Right atrium auricular region (tissue), 2 donors: ENCODE data around the gene OR2V2. TPM values are rescaled to one million over a fixed set of nuclear protein-coding genes. Genes with fewer than 3 reads are reported as not detected.
A peak's percentile ranks its signal among the peaks of the same experiment; 100 is the strongest.

Source experiments
- DNase-seq: peaks from one replicate; pipeline ENCODE4 v3.0.0-alpha.2; 2019; ENCODE audit warnings: low spot score
- H3K27ac ChIP-seq, 2 donors: fragments of 200-600 bp; sonication (generic); 1 replicate in 1 of 2; 2 replicates in 1 of 2; pipeline ENCODE4 v1.5.1; 2016 to 2019
- H3K27me3 ChIP-seq, 2 donors: fragments of 200-600 bp; sonication (generic); one replicate each; pipeline versions ENCODE4 v1.5.1 to v1.6.0; 2017 to 2019
- H3K36me3 ChIP-seq: fragments of 200-600 bp; sonication (generic); one replicate; pipeline ENCODE4 v1.5.1; 2016
- H3K4me1 ChIP-seq, 2 donors: fragments of 200-600 bp; sonication (generic); one replicate each; pipeline versions ENCODE4 v1.5.1 to v1.6.0; 2017 to 2019
- H3K4me3 ChIP-seq, 2 donors: fragments of 200-600 bp; sonication (generic); 1 replicate in 1 of 2; 2 replicates in 1 of 2; pipeline ENCODE4 v1.5.1; 2017 to 2019; ENCODE audit warnings: mild to moderate bottlenecking in 1 of 2, moderate library complexity in 1 of 2
- H3K9me3 ChIP-seq, 2 donors: fragments of 200-600 bp; sonication (generic); one replicate each; pipeline ENCODE4 v1.5.1; 2019
- CTCF ChIP-seq, 2 donors: fragments of 200-600 bp; sonication (generic); IDR thresholded peaks; one replicate each; pipeline ENCODE4 v1.5.1; 2019; ENCODE audit warnings: antibody characterized with exemption in 2 of 2
- total RNA-seq, 2 donors: library from RNA; depleted of rRNA; stranded (reverse); fragments of >200 nt; gene quantifications; one replicate each; pipeline ENCODE4 v1.1.0, GENCODE V29; 2016

The OR2V2 gene
- total RNA-seq, 2 donors from 2014 or later = not detected

- Histone ChIP-seq H3K4me1 (peaks cover 0 to 31% of the 10 kb centered on the region in 2 donors), H3K27ac (peak overlapping the region; percentile 87 to 88), H3K9me3 (no peaks in the 10 kb centered on the region), H3K4me3 (peak overlapping the region; percentile 73 to 76), H3K27me3 (no peaks in the 10 kb centered on the region), H3K36me3 (no peaks in the 10 kb centered on the region)
- no peak for TF ChIP-seq CTCF (IDR thresholded peaks at IDR 0.05)
- DNase-seq = no peak
Measured at GRCh38 chr5:181205761-181206649, 58.6 kb downstream of the OR2V2 start.

- TF ChIP-seq CTCF (IDR thresholded peaks at IDR 0.05) = no peak
- no peaks in the 10 kb centered on the region for H3K27me3 ChIP-seq
- peak overlapping the region; percentile 73 to 76 for H3K4me3 ChIP-seq
- peak overlapping the region; percentile 87 to 88 for H3K27ac ChIP-seq
- no peaks in the 10 kb centered on the region for H3K36me3 ChIP-seq
- DNase-seq = peak; percentile 89
- peaks cover 0 to 41% of the 10 kb centered on the region in 2 donors for H3K4me1 ChIP-seq
- H3K9me3 ChIP-seq = no peaks in the 10 kb centered on the region
Measured at GRCh38 chr5:181207214-181207959, 60.0 kb downstream of the OR2V2 start.

GRCh38 chr5:181207960-181208253 is 60.5 kb downstream of the OR2V2 start:
- TF ChIP-seq CTCF (IDR thresholded peaks at IDR 0.05) = no peak
- Histone ChIP-seq H3K36me3 (no peaks in the 10 kb centered on the region), H3K27ac (peak overlapping the region; percentile 87 to 88), H3K27me3 (no peaks in the 10 kb centered on the region), H3K9me3 (no peaks in the 10 kb centered on the region), H3K4me3 (peak overlapping the region in 1 of 2 donors; percentile 76), H3K4me1 (peaks cover 0 to 41% of the 10 kb centered on the region in 2 donors)
- no peak for DNase-seq

Other genes starting within 250 kb of the OR2V2 start
- gene BTNL8, start 248.4 kb upstream of the OR2V2 start, total RNA-seq = under 1 TPM; 0.48 to 0.59 TPM
- gene BTNL3, start 158.7 kb upstream of the OR2V2 start, total RNA-seq = not detected
- gene BTNL9, start 107.3 kb upstream of the OR2V2 start, total RNA-seq = 10 to 100 TPM in 1 of 2 donors, 1 to 10 TPM in 1; 5.3 to 23.5 TPM
- gene OR2V1, start 16.4 kb upstream of the OR2V2 start, total RNA-seq = not detected
- 1 to 10 TPM; 4.1 to 7.7 TPM for gene TRIM7, start 57.6 kb downstream of the OR2V2 start, total RNA-seq
- gene TRIM41, start 75.7 kb downstream of the OR2V2 start, total RNA-seq = 10 to 100 TPM; 10.0 to 11.2 TPM
- 1,000 to 10,000 TPM; 1,155 to 1,413 TPM for gene RACK1, start 96.3 kb downstream of the OR2V2 start, total RNA-seq
- 1 to 10 TPM; 4.4 to 9.1 TPM for gene TRIM52, start 113.6 kb downstream of the OR2V2 start, total RNA-seq
- gene OR4F3, start 219.7 kb downstream of the OR2V2 start, total RNA-seq = not detected